Measurements from ENCODE around the gene RRN3.
A peak's percentile ranks its signal among the peaks of the same experiment; 100 is the strongest.
"Not testable (repeated sequence)": the region's sequence is repeated elsewhere in the genome, so short reads cannot be mapped to it uniquely, and the experiment has no call there.

Gene RRN3

GRCh38 chr16:15028345-15028715 lies 65.7 kb downstream of the RRN3 start:
- not testable (repeated sequence) for DNase-seq (ENCODE audit: low read depth in 1 of 2, low spot score in 1 of 2)

- not testable (repeated sequence) for DNase-seq (ENCODE audit: low read depth in 1 of 2, low spot score in 1 of 2)
Observed at GRCh38 chr16:15027503-15028344, 66.3 kb downstream of the RRN3 start.

DNA sequence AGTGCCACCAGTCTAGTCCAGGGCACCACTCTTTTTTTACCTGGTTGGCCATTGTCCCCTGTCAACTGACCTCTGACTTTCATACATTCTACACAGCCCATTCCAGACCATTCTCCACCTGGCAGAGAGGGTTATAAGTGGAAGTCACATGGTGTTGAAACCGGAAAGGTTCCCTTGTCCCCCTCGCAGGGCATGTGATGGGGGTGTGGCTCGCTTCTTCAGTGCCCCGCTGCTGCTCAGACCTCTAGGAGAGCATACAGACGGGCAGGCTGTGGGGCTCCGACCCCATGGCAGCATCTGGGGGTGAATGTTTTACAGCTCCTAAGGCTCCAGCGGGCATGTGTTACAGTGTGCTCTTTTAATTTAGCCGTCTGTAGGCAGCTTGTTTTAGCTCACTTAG lies 67.0 kb downstream of the RRN3 start:
- not testable (repeated sequence) for DNase-seq (ENCODE audit: low read depth in 1 of 2, low spot score in 1 of 2)

DNA sequence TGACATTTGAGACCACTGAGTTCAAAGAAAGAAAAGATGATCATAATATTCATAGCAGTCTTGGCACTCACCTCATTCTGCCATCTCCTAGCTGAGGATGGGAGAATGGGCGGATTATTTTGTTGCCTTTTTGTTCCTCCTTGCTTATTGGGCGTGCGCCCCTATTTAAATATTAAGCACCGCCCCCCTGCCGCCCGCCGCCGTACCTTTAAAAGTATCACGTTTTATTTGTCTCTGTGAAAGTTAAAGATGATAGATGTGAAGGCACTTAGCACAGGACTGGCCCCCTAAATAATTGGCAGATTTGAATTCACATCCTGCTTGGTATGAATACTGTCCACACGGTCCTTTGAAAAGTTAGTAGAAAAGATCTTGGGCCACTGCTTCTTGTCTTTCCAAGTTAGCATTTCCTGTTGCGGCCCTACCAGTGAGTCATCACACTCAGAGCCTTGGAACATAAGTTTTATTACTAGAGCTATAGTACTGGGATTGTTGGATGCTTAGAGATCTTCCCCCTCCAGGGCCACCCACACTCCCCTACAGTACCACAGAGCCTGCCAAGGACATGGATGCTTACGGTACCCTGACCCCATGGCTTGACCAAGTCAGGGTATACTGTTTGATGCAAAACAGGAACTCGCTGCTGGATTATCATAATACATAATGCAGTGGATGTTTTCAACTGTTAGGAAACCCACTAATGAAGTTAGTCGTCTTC lies 68.7 kb downstream of the RRN3 start:
- DNase-seq (ENCODE audit: low read depth in 1 of 2, low spot score in 1 of 2) = not testable (repeated sequence)

DNA sequence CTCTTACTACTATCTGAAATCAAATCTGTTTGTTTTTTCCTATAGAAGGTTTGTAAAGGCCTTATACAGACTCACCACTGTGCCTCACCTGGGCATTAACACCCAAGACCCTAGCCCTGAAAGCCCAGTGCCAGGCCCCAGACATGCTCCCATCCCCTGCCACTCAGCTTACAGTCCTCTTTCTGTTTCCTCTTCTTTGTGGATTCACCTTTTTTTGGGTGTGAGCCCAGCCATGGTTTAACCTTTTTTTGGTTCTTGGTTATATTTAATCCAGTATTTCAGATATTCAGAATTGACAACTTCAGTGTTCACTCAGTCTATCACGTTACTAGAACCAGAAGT lies 69.2 kb downstream of the RRN3 start:
- not testable (repeated sequence) for DNase-seq (ENCODE audit: low read depth in 1 of 2, low spot score in 1 of 2)

DNA sequence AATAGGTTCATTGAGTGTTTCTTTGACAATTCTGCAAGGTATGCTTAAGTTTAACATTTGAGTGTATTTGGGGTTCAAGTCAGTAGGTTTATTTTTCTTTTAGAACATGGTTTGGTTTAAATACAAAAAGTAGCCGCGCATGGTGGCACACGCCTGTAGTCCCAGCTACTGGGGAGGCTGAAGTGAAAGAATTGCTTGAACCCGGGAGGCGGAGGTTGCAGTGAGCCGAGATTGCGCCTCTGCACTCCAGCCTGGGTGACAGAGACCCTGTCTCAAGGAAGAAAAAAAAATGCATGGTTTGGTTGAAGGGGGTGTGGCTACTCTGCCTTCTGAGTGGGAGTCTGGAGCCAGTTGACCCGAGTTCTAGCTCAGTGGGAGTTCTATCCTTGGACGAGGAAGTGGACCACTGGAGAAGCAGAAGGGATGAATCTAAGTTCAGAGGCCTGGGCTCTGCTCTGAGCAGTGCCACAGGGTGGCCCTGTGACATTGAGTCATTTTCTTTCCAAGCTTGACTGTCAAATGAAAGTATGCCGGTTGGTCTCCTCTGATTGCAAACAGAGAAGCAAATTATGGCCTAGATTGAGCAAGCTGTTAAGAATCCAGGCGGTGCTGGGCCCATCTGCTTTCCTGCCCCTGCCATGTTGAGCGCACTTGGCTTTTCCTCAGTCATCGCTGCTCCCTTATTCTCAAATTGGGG lies 70.5 kb downstream of the RRN3 start:
- not testable (repeated sequence) for DNase-seq (ENCODE audit: low read depth in 1 of 2, low spot score in 1 of 2)

- DNase-seq (ENCODE audit: low read depth in 1 of 2, low spot score in 1 of 2) = peak in 1 of 2 donors; percentile 8
Observed at GRCh38 chr16:15022194-15022593, 71.9 kb downstream of the RRN3 start.

DNA sequence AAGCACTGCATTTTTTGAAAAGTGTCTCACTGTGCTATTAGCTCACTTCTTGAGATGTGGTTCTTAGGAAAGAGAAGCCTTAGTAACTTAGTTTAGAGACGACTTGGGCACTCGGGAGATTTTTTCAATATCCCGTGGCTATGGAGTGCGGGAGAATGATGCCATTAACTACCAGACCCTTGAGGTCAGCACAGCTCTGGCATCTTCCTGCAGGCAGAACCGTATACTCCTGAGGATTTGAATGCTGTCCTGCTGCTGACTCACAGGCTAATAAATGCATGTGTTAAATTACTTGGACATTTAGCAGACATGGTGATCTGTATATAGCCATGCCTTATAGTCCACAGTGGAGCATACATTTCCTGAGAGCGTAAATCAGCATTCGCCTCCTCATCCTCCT lies 72.6 kb downstream of the RRN3 start:
- DNase-seq (ENCODE audit: low read depth in 1 of 2, low spot score in 1 of 2) = not testable (repeated sequence)

DNA sequence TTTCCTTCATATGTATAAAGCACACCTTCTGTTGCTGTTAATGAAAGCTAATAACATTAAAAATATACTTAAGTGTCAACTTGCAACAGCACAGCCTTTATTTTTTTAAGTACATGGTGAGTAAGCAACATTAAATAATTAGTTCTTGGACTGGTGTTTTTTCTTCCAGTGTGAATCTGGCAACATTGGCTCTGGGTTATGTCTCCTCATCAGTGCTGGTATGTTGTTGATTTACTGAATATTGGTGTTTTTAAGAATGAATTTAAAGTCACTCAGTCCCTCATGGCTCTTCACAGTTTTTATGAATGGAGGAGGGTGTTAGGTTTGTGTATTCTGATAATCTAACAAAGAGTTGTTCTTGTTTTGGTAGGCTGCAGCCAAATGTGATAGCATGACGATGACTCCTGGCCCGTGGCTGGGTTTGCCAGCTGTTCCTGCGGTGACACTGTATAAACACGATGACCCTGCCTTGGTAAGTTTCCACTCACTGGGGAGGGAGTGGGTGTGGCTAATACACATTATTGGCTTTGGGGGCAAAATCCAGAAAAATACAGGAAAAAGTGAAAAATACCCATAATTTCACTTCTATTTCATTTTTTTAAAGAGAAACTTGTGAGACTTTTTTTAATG lies 77.0 kb downstream of the RRN3 start:
- DNase-seq (ENCODE audit: low read depth in 1 of 2, low spot score in 1 of 2) = not testable (repeated sequence)

DNA sequence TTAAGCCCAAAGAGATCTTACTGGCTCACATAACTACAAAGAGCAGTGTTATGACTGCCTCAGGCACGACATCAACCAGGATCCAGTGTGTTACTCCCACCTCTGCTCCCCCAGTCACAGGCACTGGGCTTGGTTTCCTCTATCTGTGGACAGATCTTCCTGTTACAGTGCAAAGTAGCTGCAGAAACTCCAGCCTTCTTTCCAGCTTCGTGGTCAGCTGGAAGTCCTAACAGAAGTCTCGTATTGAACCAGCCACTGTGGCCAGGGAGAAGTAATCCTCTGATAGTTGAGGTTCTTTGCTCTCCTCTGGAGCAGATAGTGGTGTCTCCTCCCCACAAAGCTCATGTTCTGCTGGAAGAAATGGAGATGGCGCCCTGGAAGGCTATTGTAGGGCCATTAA lies 77.7 kb downstream of the RRN3 start:
- not testable (repeated sequence) for DNase-seq (ENCODE audit: low read depth in 1 of 2, low spot score in 1 of 2)

GRCh38 chr16:15015671-15016070 lies 78.4 kb downstream of the RRN3 start:
- DNase-seq (ENCODE audit: low read depth in 1 of 2, low spot score in 1 of 2) = not testable (repeated sequence)

GRCh38 chr16:15012941-15013340 lies 81.1 kb downstream of the RRN3 start:
- not testable (repeated sequence) for DNase-seq (ENCODE audit: low read depth in 1 of 2, low spot score in 1 of 2)

Measured in activated CD4-positive, alpha-beta T cell treated with anti-CD3 and anti-CD28 coated beads, Interleukin-2, amount 50 U/mL, for 24 hours (primary cell).